HG03354 (cell line): ENCODE measurements around the gene ZNF500.

ENCODE experiments used
- ATAC-seq: cut with Tn5 transposase; IDR thresholded peaks from one replicate; pipeline ENCODE4 v1.9.1; 2021; ENCODE audit warnings: mild to moderate bottlenecking; ENCODE audit not compliant: unreplicated experiment, poor library complexity, severe bottlenecking

Gene ZNF500

DNA sequence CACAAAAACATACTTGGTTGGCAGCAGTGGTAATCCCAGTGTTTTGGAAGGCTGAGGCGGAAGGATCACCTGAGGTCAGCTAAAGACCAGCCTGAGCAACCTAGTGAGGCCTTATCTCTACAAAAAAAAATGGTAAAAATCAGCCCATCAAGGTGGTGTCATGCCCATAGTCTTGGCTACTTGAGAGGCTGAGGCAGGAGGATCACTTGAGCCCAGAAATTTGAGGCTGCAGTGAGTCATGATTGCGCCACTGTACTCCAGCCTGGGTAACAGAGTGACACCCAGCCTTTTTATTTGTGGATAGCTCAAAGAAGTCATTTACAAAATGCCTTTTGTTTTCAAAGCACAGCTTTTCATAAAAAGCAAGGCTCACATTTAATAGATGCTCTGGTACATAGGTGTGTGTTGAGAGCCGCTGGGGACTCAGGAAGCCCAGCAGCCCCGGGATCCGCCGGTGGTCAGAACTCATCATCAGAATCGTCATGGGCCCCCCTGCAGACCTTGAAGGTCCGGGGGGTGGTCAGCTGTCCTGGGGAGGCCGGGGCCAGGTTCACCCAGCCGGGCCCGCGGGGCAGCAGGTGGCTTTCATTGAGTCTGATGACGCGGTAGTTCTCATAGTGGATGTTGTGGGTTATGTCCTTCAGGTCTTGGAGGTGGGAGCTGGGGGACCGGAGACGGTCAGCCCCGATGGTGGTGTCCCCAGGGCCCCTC, 10.5 kb upstream of the ZNF500 start:
- ATAC-seq = no peak

DNA sequence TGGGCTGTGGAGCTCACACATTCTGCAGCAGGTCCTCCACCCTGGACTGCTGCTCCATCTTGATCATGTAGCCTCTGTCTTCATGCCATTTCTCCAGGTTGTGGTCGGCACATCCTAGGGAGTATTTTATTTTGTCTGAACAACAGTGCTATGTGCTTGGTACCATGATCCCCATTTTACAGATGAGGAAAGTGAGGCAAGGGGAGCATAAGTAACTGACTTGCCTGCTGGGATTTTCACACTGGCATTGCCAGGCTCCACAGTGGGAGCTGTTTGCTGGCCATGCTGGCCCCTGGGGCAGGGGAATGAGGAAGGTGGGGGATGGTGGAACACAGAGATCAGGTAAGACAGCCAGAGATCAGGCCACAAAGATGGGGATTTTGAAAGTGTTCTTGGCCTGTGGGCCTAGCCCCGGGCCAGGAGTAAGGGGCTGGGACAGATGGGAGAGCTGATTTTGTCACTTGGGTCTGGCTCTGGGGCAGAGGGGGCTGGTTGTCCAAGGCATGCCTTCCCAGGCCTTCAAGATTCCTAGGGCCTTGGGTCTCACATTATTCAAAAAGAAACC, 9.3 kb upstream of the ZNF500 start:
- ATAC-seq = no peak

DNA sequence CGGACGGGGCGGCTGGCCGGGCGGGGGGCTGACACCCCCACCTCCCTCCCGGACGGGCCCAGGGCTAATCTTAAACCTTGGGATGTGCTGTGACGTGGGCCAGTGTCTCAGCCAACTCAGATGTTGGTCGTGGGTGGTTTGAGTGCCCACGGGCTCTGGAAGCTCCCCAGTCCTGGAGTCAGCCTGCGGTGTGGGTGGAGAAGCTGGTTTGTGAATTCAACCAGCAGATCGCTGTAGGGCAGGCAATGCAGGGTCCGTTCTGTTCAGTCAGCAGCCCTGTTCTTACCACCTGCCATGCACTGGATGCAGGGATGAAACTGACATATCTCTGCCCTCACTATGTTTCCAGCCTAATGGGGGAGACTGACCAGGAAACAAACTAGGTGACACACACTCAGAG, 8.0 kb upstream of the ZNF500 start:
- ATAC-seq = no peak

DNA sequence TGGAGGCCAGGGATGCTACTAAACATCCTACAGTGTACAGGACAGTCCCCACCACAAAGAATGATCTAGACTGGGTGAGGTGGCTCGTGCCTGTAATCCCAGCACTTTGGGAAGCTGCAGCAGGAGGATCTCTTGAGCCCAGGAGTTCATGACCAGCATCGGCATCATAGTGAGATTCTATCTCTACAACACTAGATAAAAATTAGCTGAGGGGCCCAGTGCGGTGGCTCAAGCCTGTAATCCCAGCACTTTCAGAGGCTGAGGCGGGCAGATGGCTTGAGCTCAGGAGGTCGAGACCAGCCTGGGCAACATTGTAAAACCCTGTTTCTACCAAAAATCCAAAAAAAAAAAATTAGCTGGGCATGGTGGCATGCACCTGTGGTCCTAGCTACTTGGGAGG, 5.4 kb upstream of the ZNF500 start:
- no peak for ATAC-seq

DNA sequence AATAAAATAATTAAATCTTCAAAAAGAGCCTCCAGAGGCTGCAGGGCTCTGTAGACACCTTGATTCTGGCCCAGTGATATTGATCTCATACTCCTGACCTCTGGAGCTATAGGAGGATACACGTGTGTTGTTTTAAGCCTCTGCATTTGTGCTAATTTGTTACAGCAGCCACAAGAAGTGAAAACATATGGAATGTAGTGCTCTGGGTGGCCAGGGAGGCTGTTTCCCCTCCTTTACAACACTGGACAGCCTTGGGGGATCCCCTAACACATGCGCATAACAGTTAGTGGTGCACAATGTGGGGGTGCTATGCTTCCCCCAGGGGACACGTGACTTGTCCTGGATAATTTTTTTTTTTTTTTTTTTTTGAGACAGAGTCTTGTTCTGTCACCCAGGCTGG, 4.7 kb upstream of the ZNF500 start:
- ATAC-seq = no peak

DNA sequence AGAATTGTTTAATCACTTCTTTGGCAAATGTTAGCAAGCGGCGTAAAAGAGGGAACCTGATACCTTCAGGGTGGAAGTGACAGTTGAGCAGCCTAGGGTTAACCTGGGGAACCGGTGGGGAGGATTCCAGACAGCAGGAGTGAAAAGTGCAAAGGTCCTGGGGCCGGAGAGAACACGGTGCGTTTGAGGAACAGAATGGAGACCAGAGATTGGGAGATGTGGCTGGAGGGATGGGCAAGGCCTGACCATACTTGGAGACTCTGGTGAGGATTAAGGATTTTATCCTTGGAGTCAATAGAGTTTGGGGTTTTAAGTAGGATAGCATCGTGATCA, 2.3 kb upstream of the ZNF500 start:
- ATAC-seq = no peak

GRCh38 chr16:4768549-4769305, 1.8 kb upstream of the ZNF500 start:
- peak; percentile 70 for ATAC-seq

- ATAC-seq = peak; percentile 2
Observed at GRCh38 chr16:4767872-4768548, 1.0 kb upstream of the ZNF500 start.

- ATAC-seq = no peak
Observed at GRCh38 chr16:4765511-4766474, 1.2 kb downstream of the ZNF500 start.

DNA sequence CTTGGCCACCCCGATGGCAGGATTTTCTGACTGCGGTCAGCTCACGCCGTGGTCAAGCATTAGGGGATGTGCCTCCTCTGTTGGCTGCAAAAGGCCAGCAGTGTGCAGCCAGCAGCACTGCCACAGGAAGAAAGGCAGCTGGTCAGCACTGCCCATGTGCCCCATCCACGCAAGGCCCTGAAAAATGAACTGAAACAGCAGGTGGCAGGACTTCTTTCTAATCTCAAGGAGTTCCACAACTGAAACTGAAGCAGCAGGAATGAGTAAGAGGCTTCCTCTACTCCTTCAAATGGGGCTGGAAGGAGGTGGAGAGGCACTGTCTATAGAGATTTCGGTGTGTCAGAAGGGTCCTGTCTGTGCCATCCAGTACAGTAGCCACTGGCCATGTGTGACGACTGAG, 3.2 kb downstream of the ZNF500 start:
- ATAC-seq = no peak

DNA sequence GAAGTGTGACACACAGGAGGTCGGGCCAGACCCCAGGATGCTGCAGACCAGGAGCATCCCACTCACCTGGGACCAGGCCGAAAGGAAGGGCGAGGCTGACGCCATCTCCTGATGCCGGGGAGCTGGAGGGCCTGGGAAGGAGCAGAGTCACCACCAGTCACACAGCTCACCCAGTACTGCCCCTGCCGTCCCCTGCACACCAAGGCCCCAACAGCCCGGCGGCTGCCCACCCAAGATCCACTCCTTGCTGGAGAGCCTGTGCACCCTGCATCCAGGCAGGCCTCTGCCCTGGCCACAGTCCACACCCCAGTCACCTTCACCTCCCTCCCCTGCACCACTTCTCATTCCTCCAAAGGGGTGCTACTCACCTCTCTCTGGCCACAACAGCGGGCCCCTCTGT, 4.8 kb downstream of the ZNF500 start:
- ATAC-seq = no peak

- ATAC-seq = no peak
Observed at GRCh38 chr16:4760221-4760910, 6.6 kb downstream of the ZNF500 start.

GRCh38 chr16:4755687-4756086, 11.3 kb downstream of the ZNF500 start:
- no peak for ATAC-seq

GRCh38 chr16:4754865-4755264, 12.1 kb downstream of the ZNF500 start:
- no peak for ATAC-seq

- ATAC-seq = no peak
Observed at GRCh38 chr16:4753227-4753626, 13.7 kb downstream of the ZNF500 start.

DNA sequence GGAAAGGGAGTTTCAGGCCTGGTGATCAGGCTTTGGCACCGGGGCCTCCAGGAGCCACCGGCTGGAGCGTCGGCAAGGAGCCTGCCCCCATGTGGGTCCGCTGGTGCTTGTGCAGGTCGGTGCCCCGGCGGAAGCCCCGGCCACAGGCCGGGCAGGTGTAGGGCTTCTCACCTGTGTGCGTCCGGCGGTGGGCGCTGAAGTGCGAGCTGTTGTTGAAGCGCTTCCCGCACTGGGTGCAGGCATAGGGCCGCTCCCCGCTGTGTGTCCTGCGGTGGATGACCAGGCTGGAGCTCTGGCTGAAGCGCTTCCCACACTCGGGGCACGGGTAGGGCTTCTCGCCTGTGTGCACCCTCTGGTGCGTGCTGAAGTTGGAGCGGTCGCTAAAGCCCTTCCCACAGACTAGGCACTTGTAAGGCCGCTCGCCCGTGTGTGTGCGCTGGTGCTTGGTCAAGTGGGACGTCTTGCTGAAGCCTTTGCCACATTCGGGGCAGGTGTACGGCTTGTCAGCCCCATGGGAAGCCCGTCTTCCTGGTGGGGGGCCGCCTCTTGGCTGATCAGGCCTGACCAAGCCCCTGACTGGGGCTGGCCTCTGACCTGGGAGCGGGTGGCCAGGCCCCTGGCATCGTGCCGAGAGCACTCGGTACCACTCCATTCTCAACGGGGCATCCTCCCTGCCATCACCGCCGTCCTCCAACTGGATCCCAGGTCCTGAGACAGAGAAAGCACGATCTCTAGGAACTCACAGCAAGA, 14.4 kb downstream of the ZNF500 start:
- ATAC-seq = no peak

- ATAC-seq = no peak
Observed at GRCh38 chr16:4750896-4751295, 16.1 kb downstream of the ZNF500 start.

DNA sequence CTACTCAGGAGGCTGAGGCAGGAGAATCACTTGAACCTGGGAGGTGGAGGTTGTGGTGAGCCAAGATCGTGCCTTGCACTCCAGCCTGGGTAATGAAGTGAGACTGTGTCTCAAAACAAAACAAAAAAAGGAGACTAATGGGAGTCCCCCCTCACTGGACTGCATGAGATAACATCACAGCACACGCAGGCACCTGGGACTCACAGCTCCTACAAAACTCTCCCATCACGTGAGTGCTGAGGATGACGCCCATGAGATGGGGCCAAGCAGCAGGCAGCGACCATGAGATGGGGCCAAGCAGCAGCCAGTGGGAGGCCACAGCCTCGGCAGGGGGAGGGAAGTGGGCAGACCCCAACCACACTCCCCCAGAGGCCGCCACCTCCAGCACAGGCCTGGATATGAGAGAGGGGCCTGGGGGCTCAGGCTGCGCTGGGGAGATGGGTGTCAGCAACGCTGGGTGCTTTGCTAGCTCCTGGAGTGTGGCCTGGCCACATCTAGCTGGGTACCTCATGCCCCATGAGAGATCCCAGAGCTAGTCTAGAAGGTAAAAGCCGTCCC, 17.2 kb downstream of the ZNF500 start:
- no peak for ATAC-seq
